GM23338 (cell line): ENCODE data around the gene EXOC3. TPM values are rescaled to one million over a fixed set of nuclear protein-coding genes. Genes with fewer than 3 reads are reported as not detected.

Experiments used
- ATAC-seq: fragments of 200-7000 bp; cut with Tn5 transposase; 3 replicates; pipeline ENCODE4 v1.9.1; 2020
- DNase-seq: peaks from one replicate; pipeline ENCODE4 v3.0.0-alpha.2; 2015; ENCODE audit warnings: low spot score
- H2AFZ ChIP-seq: fragments of 200-600 bp; sonication (generic); 2 replicates; pipeline ENCODE4 v1.8.0; 2016; ENCODE audit warnings: antibody characterized with exemption, mild to moderate bottlenecking, moderate library complexity
- H3F3A ChIP-seq: fragments of 200-600 bp; sonication (generic); replicated peaks from 2 replicates; pipeline ENCODE4 v1.8.0; 2017; ENCODE audit warnings: antibody characterized with exemption, mixed run types, low read depth
- H3K27ac ChIP-seq: fragments of 200-600 bp; sonication (generic); 2 replicates; pipeline ENCODE4 v1.6.1; 2016; ENCODE audit warnings: low read depth
- H3K27me3 ChIP-seq: fragments of 200-600 bp; sonication (generic); 2 replicates; pipeline ENCODE4 v1.8.0; 2016; ENCODE audit warnings: mild to moderate bottlenecking, mixed run types, moderate library complexity; ENCODE audit not compliant: insufficient read depth
- H3K36me3 ChIP-seq: fragments of 200-600 bp; sonication (generic); 2 replicates; pipeline ENCODE4 v1.8.0; 2016; ENCODE audit warnings: mild to moderate bottlenecking; ENCODE audit not compliant: insufficient read depth
- H3K4me1 ChIP-seq: fragments of 200-600 bp; sonication (generic); 2 replicates; pipeline ENCODE4 v1.8.0; 2016; ENCODE audit warnings: mild to moderate bottlenecking, moderate library complexity; ENCODE audit not compliant: insufficient read depth
- H3K4me2 ChIP-seq: fragments of 200-600 bp; sonication (generic); 2 replicates; pipeline ENCODE4 v1.7.1; 2017; ENCODE audit warnings: mixed run types
- H3K4me3 ChIP-seq: fragments of 200-600 bp; sonication (generic); 2 replicates; pipeline ENCODE4 v1.6.1; 2016; ENCODE audit warnings: mixed run types
- H3K79me2 ChIP-seq: fragments of 200-600 bp; sonication (generic); replicated peaks from 2 replicates; pipeline ENCODE4 v1.8.0; 2017; ENCODE audit warnings: mild to moderate bottlenecking; ENCODE audit not compliant: insufficient read depth
- H3K9me2 ChIP-seq: fragments of 200-600 bp; sonication (generic); 2 replicates; pipeline ENCODE4 v1.8.0; 2017; ENCODE audit not compliant: insufficient read depth
- H4K20me1 ChIP-seq: fragments of 200-600 bp; sonication (generic); replicated peaks from 2 replicates; pipeline ENCODE4 v1.8.0; 2017; ENCODE audit warnings: mild to moderate bottlenecking; ENCODE audit not compliant: insufficient read depth
- H3K27ac Mint-ChIP-seq: 2 replicates; pipeline ENCODE4 v1.8.0; 2020; ENCODE audit warnings: inconsistent platforms, mild to moderate bottlenecking, moderate library complexity, mixed read lengths
- H3K27me3 Mint-ChIP-seq: 3 replicates; pipeline ENCODE4 v1.8.0; 2022; ENCODE audit warnings: low read depth, mild to moderate bottlenecking, moderate library complexity, mixed read lengths, inconsistent platforms; ENCODE audit not compliant: insufficient read depth, poor library complexity
- H3K36me3 Mint-ChIP-seq: 3 replicates; pipeline ENCODE4 v1.8.0; 2021; ENCODE audit warnings: low read depth, mild to moderate bottlenecking, inconsistent platforms, moderate library complexity, mixed read lengths
- H3K4me1 Mint-ChIP-seq: 3 replicates; pipeline ENCODE4 v1.8.0; 2020; ENCODE audit warnings: mild to moderate bottlenecking, inconsistent platforms, mixed read lengths
- H3K4me3 Mint-ChIP-seq: 3 replicates; pipeline ENCODE4 v1.8.0; 2021; ENCODE audit warnings: moderate library complexity, mild to moderate bottlenecking, inconsistent platforms, mixed read lengths
- H3K9me3 Mint-ChIP-seq: 3 replicates; pipeline ENCODE4 v1.8.0; 2020; ENCODE audit warnings: moderate library complexity, mild to moderate bottlenecking, inconsistent platforms, mixed read lengths
- CREB1 ChIP-seq: fragments of 250-450 bp; sonication (Bioruptor Pico); IDR thresholded peaks from 2 replicates; pipeline ENCODE4 v1.5.0; 2020; ENCODE audit warnings: low read depth, mild to moderate bottlenecking, moderate library complexity
- CTCF ChIP-seq, 2 experiments: fragments of 200-600 bp in 1 of 2; sonication (generic) in 1 of 2; conservative IDR thresholded peaks; 2 replicates each; pipeline versions ENCODE4 v1.5.1 to v1.6.1; 2016 to 2017; ENCODE audit warnings: antibody characterized with exemption in 2 of 2, low read depth in 2 of 2, mild to moderate bottlenecking in 2 of 2, moderate library complexity in 1 of 2
- EZH2 ChIP-seq: fragments of 200-600 bp; sonication (generic); IDR thresholded peaks from one replicate; pipeline ENCODE4 v1.8.0; 2017; ENCODE audit warnings: antibody characterized with exemption, mild to moderate bottlenecking, low read depth; ENCODE audit not compliant: unreplicated experiment
- NANOG ChIP-seq: IDR thresholded peaks from 2 replicates; pipeline ENCODE4 v1.6.1; 2016; ENCODE audit warnings: antibody characterized with exemption, borderline replicate concordance
- POLR2AphosphoS5 ChIP-seq: IDR thresholded peaks from 2 replicates; pipeline ENCODE4 v1.6.1; 2016; ENCODE audit warnings: antibody characterized with exemption, low read depth
- REST ChIP-seq: IDR thresholded peaks from one replicate; pipeline ENCODE4 v1.6.1; 2018; ENCODE audit warnings: antibody characterized with exemption; ENCODE audit not compliant: unreplicated experiment
- ZNF114 ChIP-seq: fragments of 250-450 bp; sonication (Bioruptor Pico); IDR thresholded peaks from 2 replicates; pipeline ENCODE4 v1.5.0; 2020; ENCODE audit warnings: mild to moderate bottlenecking, moderate library complexity
- ZNF331 ChIP-seq: fragments of 250-450 bp; sonication (Bioruptor Pico); IDR thresholded peaks from 2 replicates; pipeline ENCODE4 v1.5.0; 2020; ENCODE audit warnings: low read depth, mild to moderate bottlenecking, moderate library complexity
- ZNF462 ChIP-seq: fragments of 250-450 bp; sonication (Bioruptor Pico); IDR thresholded peaks from 2 replicates; pipeline ENCODE4 v1.5.0; 2020; ENCODE audit warnings: mild to moderate bottlenecking, moderate library complexity
- polyA plus RNA-seq: library from polyadenylated mRNA; unstranded; fragments of >200 nt; fragmentation: Nextera tagmentation; extraction: Ambion mirVana; gene quantifications from 2 replicates; pipeline ENCODE4 v1.2.1, GENCODE V29; 2016
- total RNA-seq: library from RNA; depleted of rRNA; stranded (reverse); fragments of >200 nt; shearing (Covaris generic); gene quantifications from 2 replicates; pipeline ENCODE4 v1.2.3, GENCODE V29; 2014

The EXOC3 gene
- total and polyA plus RNA-seq, 2 experiments from 2014 or later = 13.4 to 31.6 TPM

GRCh38 chr5:420632-421286 is 22.2 kb upstream of the EXOC3 start:
- H3K27me3 Mint-ChIP-seq = peaks cover 11% of the 10 kb centered on the region
- H3K4me1 Mint-ChIP-seq = peaks cover 6% of the 10 kb centered on the region
- Histone ChIP-seq H3K4me1 (peaks cover 2% of the 10 kb centered on the region; the same call in 1 of the 2 replicates), H3K36me3 (no peaks in the 10 kb centered on the region), H3K79me2 (no peaks in the 10 kb centered on the region), H2AFZ (no peak overlapping the region), H3K27me3 (no peaks in the 10 kb centered on the region), H3K4me3 (no peak overlapping the region), H3K9me2 (no peaks in the 10 kb centered on the region), H3F3A (no peaks in the 10 kb centered on the region), H4K20me1 (no peaks in the 10 kb centered on the region), H3K27ac (no peak overlapping the region), H3K4me2 (no peak overlapping the region)
- no peak for DNase-seq
- H3K9me3 Mint-ChIP-seq = no peaks in the 10 kb centered on the region
- peak; percentile 15; the same call in 2 of the 3 replicates for ATAC-seq
- no peak overlapping the region for H3K27ac Mint-ChIP-seq
- H3K36me3 Mint-ChIP-seq = no peaks in the 10 kb centered on the region
- H3K4me3 Mint-ChIP-seq = no peak overlapping the region
- no peak for TF ChIP-seq ZNF114
- no peak for TF ChIP-seq POLR2AphosphoS5
- TF ChIP-seq NANOG = no peak
- no peak for TF ChIP-seq ZNF331
- TF ChIP-seq EZH2 = no peak
- no peak for TF ChIP-seq REST
- TF ChIP-seq CTCF (conservative IDR thresholded peaks at IDR 0.05; ENCODE audit: low read depth in 2 of 2) = no peak
- TF ChIP-seq ZNF462 (CRISPR knock-in tag) = no peak
- no peak for TF ChIP-seq CREB1 (CRISPR knock-in tag)
